ENCODE results near the gene ARID2.

The ARID2 gene

GRCh38 chr12:45849289-45849688 is 119.8 kb downstream of the ARID2 start:
- no peaks in the 10 kb centered on the region for H3K79me2 ChIP-seq (ENCODE audit: control insufficient read depth, insufficient read depth, low read length, poor library complexity)
- no CpG with 5 or more reads among the region's 3 CpGs for WGBS (ENCODE audit: extremely low coverage, insufficient coverage, insufficient read length)
- H2BK12ac ChIP-seq (ENCODE audit: low read length) = no peak overlapping the region
- no peak overlapping the region for H3K18ac ChIP-seq (ENCODE audit: low read length)
- H3K4me1 ChIP-seq (ENCODE audit: control insufficient read depth in 1 of 2, insufficient read depth in 2 of 2, low read length in 2 of 2) = no peaks in the 10 kb centered on the region
- no peak overlapping the region for H3K14ac ChIP-seq (ENCODE audit: low read length)
- H3K23ac ChIP-seq (ENCODE audit: low read length) = no peak overlapping the region
- no peak overlapping the region for H2AFZ ChIP-seq (ENCODE audit: insufficient read depth, low read length, poor library complexity)
- no peaks in the 10 kb centered on the region for H3K79me1 ChIP-seq (ENCODE audit: low read length)
- no peak overlapping the region for H3K4me3 ChIP-seq (ENCODE audit: low read depth, low read length)
- no peak overlapping the region for H4K8ac ChIP-seq (ENCODE audit: low read depth, low read length)
- no peak for DNase-seq
- H3K4ac ChIP-seq (ENCODE audit: low read depth, low read length) = no peak overlapping the region
- no peak overlapping the region for H3K4me2 ChIP-seq (ENCODE audit: low read length)
- H4K91ac ChIP-seq (ENCODE audit: low read depth, low read length) = no peak overlapping the region
- no peak overlapping the region for H2AK5ac ChIP-seq (ENCODE audit: low read length)
- no peak overlapping the region for H3K9ac ChIP-seq (ENCODE audit: low read length)
- no peaks in the 10 kb centered on the region for H3K27me3 ChIP-seq (ENCODE audit: insufficient read depth, low read length)
- no peak overlapping the region for H4K12ac ChIP-seq (ENCODE audit: low read depth, low read length)
- no peak overlapping the region for H2BK120ac ChIP-seq (ENCODE audit: insufficient read depth, low read length, poor library complexity)
- H3K9me3 ChIP-seq (ENCODE audit: insufficient read depth, low read depth, low read length) = no peaks in the 10 kb centered on the region
- H2BK5ac ChIP-seq (ENCODE audit: low read depth, low read length, poor library complexity) = no peak overlapping the region
- no peak overlapping the region for H3K27ac ChIP-seq (ENCODE audit: low read depth, low read length)
- H3K36me3 ChIP-seq (ENCODE audit: control insufficient read depth in 1 of 2, insufficient read depth in 2 of 2, low read length in 2 of 2) = peaks cover 18 to 34% of the 10 kb centered on the region in 2 experiments

- Histone ChIP-seq H2BK12ac (ENCODE audit: low read length) (no peak overlapping the region), H3K18ac (ENCODE audit: low read length) (no peak overlapping the region), H3K27ac (ENCODE audit: low read depth, low read length) (no peak overlapping the region), H3K14ac (ENCODE audit: low read length) (no peak overlapping the region), H4K12ac (ENCODE audit: low read depth, low read length) (no peak overlapping the region), H3K4me3 (ENCODE audit: low read depth, low read length) (no peak overlapping the region), H2AFZ (ENCODE audit: insufficient read depth, low read length, poor library complexity) (no peak overlapping the region), H3K9ac (ENCODE audit: low read length) (no peak overlapping the region), H2AK5ac (ENCODE audit: low read length) (no peak overlapping the region), H2BK120ac (ENCODE audit: insufficient read depth, low read length, poor library complexity) (no peak overlapping the region), H3K79me1 (ENCODE audit: low read length) (no peaks in the 10 kb centered on the region), H2BK5ac (ENCODE audit: low read depth, low read length, poor library complexity) (no peak overlapping the region), H4K8ac (ENCODE audit: low read depth, low read length) (no peak overlapping the region), H4K91ac (ENCODE audit: low read depth, low read length) (no peak overlapping the region), H3K9me3 (ENCODE audit: insufficient read depth, low read depth, low read length) (no peaks in the 10 kb centered on the region), H3K36me3 (ENCODE audit: control insufficient read depth in 1 of 2, insufficient read depth in 2 of 2, low read length in 2 of 2) (peaks cover 18 to 34% of the 10 kb centered on the region in 2 experiments), H3K27me3 (ENCODE audit: insufficient read depth, low read length) (no peaks in the 10 kb centered on the region), H3K4me1 (ENCODE audit: control insufficient read depth in 1 of 2, insufficient read depth in 2 of 2, low read length in 2 of 2) (no peaks in the 10 kb centered on the region), H3K4me2 (ENCODE audit: low read length) (no peak overlapping the region), H3K79me2 (ENCODE audit: control insufficient read depth, insufficient read depth, low read length, poor library complexity) (no peaks in the 10 kb centered on the region), H3K23ac (ENCODE audit: low read length) (no peak overlapping the region), H3K4ac (ENCODE audit: low read depth, low read length) (no peak overlapping the region)
- no peak for DNase-seq
Measured at GRCh38 chr12:45850302-45850701, 120.8 kb downstream of the ARID2 start.

- Histone ChIP-seq H4K8ac (ENCODE audit: low read depth, low read length) (no peak overlapping the region), H3K18ac (ENCODE audit: low read length) (no peak overlapping the region), H3K14ac (ENCODE audit: low read length) (no peak overlapping the region), H3K4me3 (ENCODE audit: low read depth, low read length) (no peak overlapping the region), H3K4ac (ENCODE audit: low read depth, low read length) (no peak overlapping the region), H2BK5ac (ENCODE audit: low read depth, low read length, poor library complexity) (no peak overlapping the region), H3K23ac (ENCODE audit: low read length) (no peak overlapping the region), H3K79me2 (ENCODE audit: control insufficient read depth, insufficient read depth, low read length, poor library complexity) (no peaks in the 10 kb centered on the region), H3K4me2 (ENCODE audit: low read length) (no peak overlapping the region), H2BK120ac (ENCODE audit: insufficient read depth, low read length, poor library complexity) (no peak overlapping the region), H2AFZ (ENCODE audit: insufficient read depth, low read length, poor library complexity) (no peak overlapping the region), H4K12ac (ENCODE audit: low read depth, low read length) (no peak overlapping the region), H2AK5ac (ENCODE audit: low read length) (no peak overlapping the region), H3K9me3 (ENCODE audit: insufficient read depth, low read depth, low read length) (no peaks in the 10 kb centered on the region), H3K27ac (ENCODE audit: low read depth, low read length) (no peak overlapping the region), H3K36me3 (ENCODE audit: control insufficient read depth in 1 of 2, insufficient read depth in 2 of 2, low read length in 2 of 2) (peaks cover 18 to 34% of the 10 kb centered on the region in 2 experiments), H3K79me1 (ENCODE audit: low read length) (no peaks in the 10 kb centered on the region), H3K27me3 (ENCODE audit: insufficient read depth, low read length) (no peaks in the 10 kb centered on the region), H3K9ac (ENCODE audit: low read length) (no peak overlapping the region), H4K91ac (ENCODE audit: low read depth, low read length) (no peak overlapping the region), H3K4me1 (ENCODE audit: control insufficient read depth in 1 of 2, insufficient read depth in 2 of 2, low read length in 2 of 2) (no peaks in the 10 kb centered on the region), H2BK12ac (ENCODE audit: low read length) (no peak overlapping the region)
- DNase-seq = no peak
- WGBS (ENCODE audit: extremely low coverage, insufficient coverage, insufficient read length) = no CpG with 5 or more reads among the region's 7 CpGs
Measured at GRCh38 chr12:45852508-45852907, 123.0 kb downstream of the ARID2 start.

GRCh38 chr12:45853550-45853949 is 124.0 kb downstream of the ARID2 start:
- H3K4me1 ChIP-seq (ENCODE audit: control insufficient read depth in 1 of 2, insufficient read depth in 2 of 2, low read length in 2 of 2) = no peaks in the 10 kb centered on the region
- no peak for DNase-seq
- H4K12ac ChIP-seq (ENCODE audit: low read depth, low read length) = no peak overlapping the region
- H3K27me3 ChIP-seq (ENCODE audit: insufficient read depth, low read length) = no peaks in the 10 kb centered on the region
- no peak overlapping the region for H4K8ac ChIP-seq (ENCODE audit: low read depth, low read length)
- no peaks in the 10 kb centered on the region for H3K9me3 ChIP-seq (ENCODE audit: insufficient read depth, low read depth, low read length)
- H3K4ac ChIP-seq (ENCODE audit: low read depth, low read length) = no peak overlapping the region
- H3K27ac ChIP-seq (ENCODE audit: low read depth, low read length) = no peak overlapping the region
- H2AK5ac ChIP-seq (ENCODE audit: low read length) = no peak overlapping the region
- H3K36me3 ChIP-seq (ENCODE audit: control insufficient read depth in 1 of 2, insufficient read depth in 2 of 2, low read length in 2 of 2) = peaks cover 18 to 34% of the 10 kb centered on the region in 2 experiments
- no peak overlapping the region for H3K14ac ChIP-seq (ENCODE audit: low read length)
- no peak overlapping the region for H3K9ac ChIP-seq (ENCODE audit: low read length)
- no peak overlapping the region for H2BK120ac ChIP-seq (ENCODE audit: insufficient read depth, low read length, poor library complexity)
- H4K91ac ChIP-seq (ENCODE audit: low read depth, low read length) = no peak overlapping the region
- H3K18ac ChIP-seq (ENCODE audit: low read length) = no peak overlapping the region
- H3K79me2 ChIP-seq (ENCODE audit: control insufficient read depth, insufficient read depth, low read length, poor library complexity) = no peaks in the 10 kb centered on the region
- no peaks in the 10 kb centered on the region for H3K79me1 ChIP-seq (ENCODE audit: low read length)
- no peak overlapping the region for H3K23ac ChIP-seq (ENCODE audit: low read length)
- H2AFZ ChIP-seq (ENCODE audit: insufficient read depth, low read length, poor library complexity) = no peak overlapping the region
- no peak overlapping the region for H3K4me2 ChIP-seq (ENCODE audit: low read length)
- no peak overlapping the region for H2BK12ac ChIP-seq (ENCODE audit: low read length)
- no CpG with 5 or more reads among the region's 3 CpGs for WGBS (ENCODE audit: extremely low coverage, insufficient coverage, insufficient read length)
- no peak overlapping the region for H2BK5ac ChIP-seq (ENCODE audit: low read depth, low read length, poor library complexity)
- H3K4me3 ChIP-seq (ENCODE audit: low read depth, low read length) = no peak overlapping the region
